AG04450 (cell line): ENCODE measurements around the gene POU2AF1. TPM values are rescaled to one million over a fixed set of nuclear protein-coding genes. Genes with fewer than 3 reads are reported as not detected.

Experiments used
- CTCF ChIA-PET: fragments of 300-600, 350-600 bp; formaldehyde crosslinking; extraction: SDS; loops from one replicate; lab custom pipeline; 2022; ENCODE audit warnings: antibody characterized with exemption, inconsistent platforms; lab: Charles Lee
- POLR2A ChIA-PET: fragments of 350-600 bp; formaldehyde crosslinking; extraction: SDS; loops from one replicate; lab custom pipeline; 2021; ENCODE audit warnings: antibody characterized with exemption, inconsistent platforms; lab: Yijun Ruan, JAX
- DNase-seq: peaks from one replicate; pipeline ENCODE4 v3.0.0-alpha.2; 2011; ENCODE audit warnings: low read depth, low spot score
- H3K27ac ChIP-seq: one replicate; pipeline ENCODE4 v1.5.1; 2012; ENCODE audit warnings: low read depth, low read length, control low read depth
- H3K27me3 ChIP-seq: one replicate; pipeline ENCODE4 v1.6.0; 2012; ENCODE audit warnings: low read length; ENCODE audit not compliant: control insufficient read depth, insufficient read depth
- H3K4me3 ChIP-seq: 2 replicates; pipeline ENCODE4 v1.5.1; 2011; ENCODE audit warnings: mild to moderate bottlenecking, low read depth, low read length, control low read depth
- H3K9me3 ChIP-seq: 2 replicates; pipeline ENCODE4 v1.5.1; 2012; ENCODE audit warnings: low read length; ENCODE audit not compliant: control insufficient read depth, insufficient read depth
- CTCF ChIP-seq: IDR thresholded peaks from 2 replicates; pipeline ENCODE4 v1.5.1; 2011; ENCODE audit warnings: low read depth, low read length, control low read depth, inconsistent platforms
- polyA plus RNA-seq: library from polyadenylated mRNA; depleted of rRNA; stranded (reverse); fragments of >200 nt; gene quantifications from 2 replicates; pipeline ENCODE4 v1.2.3, GENCODE V29; 2011

The POU2AF1 gene
- polyA plus RNA-seq, 1 experiment, result not detected

GRCh38 chr11:111393585-111393984, 14.5 kb upstream of the POU2AF1 start:
- no peak for DNase-seq

GRCh38 chr11:111393096-111393495, 14.0 kb upstream of the POU2AF1 start:
- Histone ChIP-seq H3K27ac (no peak overlapping the region), H3K4me3 (no peak overlapping the region), H3K27me3 (peaks cover 12% of the 10 kb centered on the region), H3K9me3 (no peaks in the 10 kb centered on the region; the same call in 1 of the 2 replicates)
- no peak for DNase-seq
- POLR2A ChIA-PET, result no interaction called here
- no peak for TF ChIP-seq CTCF
- CTCF ChIA-PET, result no interaction called here

More at GRCh38 chr11:111393585-111393984, 14.5 kb upstream of the POU2AF1 start:
- ChIA-PET CTCF (no interaction called here), POLR2A (no interaction called here)
- no peak overlapping the region for H3K27ac ChIP-seq
- no peak overlapping the region for H3K4me3 ChIP-seq
- H3K27me3 ChIP-seq, result peaks cover 9% of the 10 kb centered on the region
- no peak for TF ChIP-seq CTCF
- H3K9me3 ChIP-seq, result no peaks in the 10 kb centered on the region; the same call in 1 of the 2 replicates

DNA sequence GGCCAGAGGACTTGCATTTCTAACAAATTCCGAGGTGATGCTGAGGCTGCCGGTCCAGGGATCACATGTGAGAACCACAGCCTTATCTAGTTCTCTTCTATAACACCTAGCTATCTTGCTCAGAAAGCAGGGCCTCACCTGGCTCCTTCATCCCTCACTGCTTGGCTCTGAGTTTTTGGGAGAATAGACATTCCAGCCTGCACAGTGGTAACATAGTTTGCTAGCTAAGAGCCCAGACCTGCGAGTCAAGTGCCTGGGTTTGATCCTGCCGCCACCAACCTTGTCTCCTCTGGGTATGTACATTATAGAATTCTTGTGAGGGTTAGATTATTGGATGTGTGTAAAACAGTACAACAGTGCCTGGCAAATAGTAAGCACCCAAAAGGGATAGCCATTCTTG, 13.5 kb upstream of the POU2AF1 start:
- TF ChIP-seq CTCF, result no peak
- Histone ChIP-seq H3K9me3 (no peaks in the 10 kb centered on the region; the same call in 1 of the 2 replicates), H3K4me3 (no peak overlapping the region), H3K27ac (no peak overlapping the region), H3K27me3 (peaks cover 12% of the 10 kb centered on the region)
- ChIA-PET POLR2A (no interaction called here), CTCF (no interaction called here)
- no peak for DNase-seq

GRCh38 chr11:111391328-111392124, 12.5 kb upstream of the POU2AF1 start:
- TF ChIP-seq CTCF, result no peak
- CTCF ChIA-PET, result no interaction called here
- no peak for DNase-seq
- POLR2A ChIA-PET, result no interaction called here
- H3K9me3 ChIP-seq, result no peaks in the 10 kb centered on the region; the same call in 1 of the 2 replicates
- no peak overlapping the region for H3K27ac ChIP-seq
- H3K27me3 ChIP-seq, result peaks cover 12% of the 10 kb centered on the region
- no peak overlapping the region for H3K4me3 ChIP-seq

- Histone ChIP-seq H3K27me3 (peaks cover 7% of the 10 kb centered on the region), H3K27ac (no peak overlapping the region), H3K4me3 (no peak overlapping the region), H3K9me3 (no peaks in the 10 kb centered on the region)
- no peak for DNase-seq
- POLR2A ChIA-PET, result no interaction called here
- TF ChIP-seq CTCF, result no peak
- CTCF ChIA-PET, result interaction anchor here (0.8 kb wide), 1 partner anchor 34 kb away, joined by 4 read pairs; no protein-coding TSS in a partner anchor
These were observed 9.8 kb upstream of the POU2AF1 start for GRCh38 chr11:111388842-111389241.
